ENCODE results near the gene STAG2. TPM values are rescaled to one million over a fixed set of nuclear protein-coding genes. Genes with fewer than 3 reads are reported as not detected.

The STAG2 gene
- total RNA-seq, 4 donors from 2014 or later: 22.6 to 78.0 (median 50.7) TPM

GRCh38 chrX:123993904-123994635, 32.6 kb downstream of the STAG2 start:
- no peak for DNase-seq

GRCh38 chrX:123994730-123995129, 33.2 kb downstream of the STAG2 start:
- TF ChIP-seq CTCF (IDR thresholded peaks at IDR 0.05) (no peak), POLR2A (IDR thresholded peaks at IDR 0.05) (no peak)
- no peaks in the 10 kb centered on the region for H3K36me3 ChIP-seq
- no peak for DNase-seq
- no peaks in the 10 kb centered on the region for H3K9me3 ChIP-seq
- no peaks in the 10 kb centered on the region for H3K27me3 ChIP-seq
- no peak overlapping the region for H3K4me3 ChIP-seq
- peaks cover 0 to 19% (median 3%) of the 10 kb centered on the region in 3 donors for H3K4me1 ChIP-seq
- 72 to 78% methylated on average over 7 of the region's 7 CpGs for WGBS, 2 donors
- intact Hi-C loops (cut with DNase I): no loop called here
- H3K27ac ChIP-seq: no peak overlapping the region

More at GRCh38 chrX:123993904-123994635, 32.6 kb downstream of the STAG2 start:
- Histone ChIP-seq H3K27ac (no peak overlapping the region), H3K9me3 (no peaks in the 10 kb centered on the region), H3K4me3 (no peak overlapping the region), H3K36me3 (no peaks in the 10 kb centered on the region), H3K27me3 (no peaks in the 10 kb centered on the region), H3K4me1 (peaks cover 0 to 19% (median 3%) of the 10 kb centered on the region in 3 donors)
- intact Hi-C loops (cut with DNase I): no loop called here
- TF ChIP-seq POLR2A (IDR thresholded peaks at IDR 0.05) (no peak), CTCF (IDR thresholded peaks at IDR 0.05) (no peak)
- WGBS, 2 donors: 9 to 23% methylated on average over 3 of the region's 3 CpGs

GRCh38 chrX:124001581-124001980, 40.1 kb downstream of the STAG2 start:
- 70 to 95% methylated on average over 2 of the region's 2 CpGs for WGBS, 2 donors
- no peak overlapping the region for H3K4me3 ChIP-seq
- H3K4me1 ChIP-seq: peaks cover 0 to 6% (median 0%) of the 10 kb centered on the region in 3 donors
- intact Hi-C loops (cut with DNase I): no loop called here
- H3K27ac ChIP-seq: no peak overlapping the region
- H3K36me3 ChIP-seq: no peaks in the 10 kb centered on the region
- DNase-seq: no peak
- TF ChIP-seq POLR2A (IDR thresholded peaks at IDR 0.05) (no peak), CTCF (IDR thresholded peaks at IDR 0.05) (no peak)
- H3K27me3 ChIP-seq: no peaks in the 10 kb centered on the region
- H3K9me3 ChIP-seq: no peaks in the 10 kb centered on the region

- no peak for DNase-seq
- Histone ChIP-seq H3K4me1 (peaks cover 0 to 6% (median 0%) of the 10 kb centered on the region in 3 donors), H3K36me3 (no peaks in the 10 kb centered on the region), H3K9me3 (no peaks in the 10 kb centered on the region), H3K27me3 (no peaks in the 10 kb centered on the region), H3K4me3 (no peak overlapping the region), H3K27ac (no peak overlapping the region)
- intact Hi-C loops (cut with DNase I): no loop called here
- TF ChIP-seq POLR2A (IDR thresholded peaks at IDR 0.05): no peak
- no peak for TF ChIP-seq CTCF (IDR thresholded peaks at IDR 0.05)
Observed at GRCh38 chrX:124005228-124005627, 43.7 kb downstream of the STAG2 start.

GRCh38 chrX:124010157-124010556, 48.7 kb downstream of the STAG2 start:
- no peak for DNase-seq
- Histone ChIP-seq H3K4me3 (no peak overlapping the region), H3K9me3 (no peaks in the 10 kb centered on the region), H3K4me1 (peaks cover 0 to 14% (median 0%) of the 10 kb centered on the region in 3 donors), H3K27me3 (no peaks in the 10 kb centered on the region), H3K36me3 (no peaks in the 10 kb centered on the region), H3K27ac (no peak overlapping the region)
- WGBS, 2 donors: 34 to 65% methylated on average over 3 of the region's 3 CpGs
- TF ChIP-seq POLR2A (IDR thresholded peaks at IDR 0.05): no peak
- TF ChIP-seq CTCF (IDR thresholded peaks at IDR 0.05): no peak
- intact Hi-C loops (cut with DNase I): no loop called here

Data from esophagus squamous epithelium (tissue), 5 donors.